ENCODE measurements around the gene CSF1. TPM values are rescaled to one million over a fixed set of nuclear protein-coding genes. Genes with fewer than 3 reads are reported as not detected.

Gene CSF1
- total and polyA plus RNA-seq, 2 experiments from 2014 or later, result 1.4 to 3.5 TPM

DNA sequence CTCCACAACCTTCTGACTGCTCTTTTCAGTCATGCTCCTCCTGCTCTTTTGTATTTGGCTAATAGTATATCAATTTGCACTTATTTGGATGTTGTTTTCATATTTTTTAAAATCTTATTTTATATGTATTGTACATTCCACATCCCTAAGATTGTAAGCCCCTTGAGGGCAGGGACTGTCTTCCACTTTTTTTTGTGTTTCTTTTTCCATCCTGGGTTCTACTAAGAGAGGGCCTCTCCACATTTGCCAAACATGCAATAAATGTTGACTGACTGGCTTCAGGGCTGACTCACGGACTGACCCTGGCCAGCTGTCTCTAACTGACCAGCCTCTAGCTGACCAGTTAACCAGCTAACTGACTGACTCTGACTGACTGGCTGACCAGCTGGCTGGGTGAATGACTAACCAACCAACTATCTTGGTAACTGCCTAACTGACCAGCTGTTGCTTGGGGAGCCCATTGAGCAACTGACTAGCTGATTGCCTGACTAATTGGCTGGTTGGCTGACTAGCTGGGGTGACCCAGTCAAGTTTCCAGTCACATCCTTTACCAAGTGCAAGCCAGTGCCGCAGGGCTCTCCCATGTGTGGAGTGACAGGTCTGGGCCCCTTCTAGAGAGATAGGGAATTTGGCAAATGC lies 16.1 kb downstream of the CSF1 start:
- ATAC-seq, result no peak
- TF ChIP-seq CREB1 (CRISPR knock-in tag; IDR thresholded peaks at IDR 0.05; ENCODE audit: low read depth) (no peak), ETS1 (IDR thresholded peaks at IDR 0.05) (no peak), POLR2AphosphoS5 (IDR thresholded peaks at IDR 0.05; ENCODE audit: low read depth) (no peak), STAT1 (IDR thresholded peaks at IDR 0.05; ENCODE audit: unreplicated experiment) (no peak), ZNF462 (CRISPR knock-in tag; IDR thresholded peaks at IDR 0.05) (no peak), NANOG (IDR thresholded peaks at IDR 0.05; ENCODE audit: borderline replicate concordance) (no peak), ZNF114 (CRISPR knock-in tag; IDR thresholded peaks at IDR 0.05) (no peak), JUNB (IDR thresholded peaks at IDR 0.05; ENCODE audit: unreplicated experiment) (no peak), EZH2phosphoT487 (IDR thresholded peaks at IDR 0.05; ENCODE audit: unreplicated experiment) (no peak), EZH2 (IDR thresholded peaks at IDR 0.05; ENCODE audit: low read depth, unreplicated experiment) (no peak), REST (IDR thresholded peaks at IDR 0.05; ENCODE audit: unreplicated experiment) (no peak), ZNF331 (CRISPR knock-in tag; IDR thresholded peaks at IDR 0.05; ENCODE audit: low read depth) (no peak)
- TF ChIP-seq, protein P1, sequence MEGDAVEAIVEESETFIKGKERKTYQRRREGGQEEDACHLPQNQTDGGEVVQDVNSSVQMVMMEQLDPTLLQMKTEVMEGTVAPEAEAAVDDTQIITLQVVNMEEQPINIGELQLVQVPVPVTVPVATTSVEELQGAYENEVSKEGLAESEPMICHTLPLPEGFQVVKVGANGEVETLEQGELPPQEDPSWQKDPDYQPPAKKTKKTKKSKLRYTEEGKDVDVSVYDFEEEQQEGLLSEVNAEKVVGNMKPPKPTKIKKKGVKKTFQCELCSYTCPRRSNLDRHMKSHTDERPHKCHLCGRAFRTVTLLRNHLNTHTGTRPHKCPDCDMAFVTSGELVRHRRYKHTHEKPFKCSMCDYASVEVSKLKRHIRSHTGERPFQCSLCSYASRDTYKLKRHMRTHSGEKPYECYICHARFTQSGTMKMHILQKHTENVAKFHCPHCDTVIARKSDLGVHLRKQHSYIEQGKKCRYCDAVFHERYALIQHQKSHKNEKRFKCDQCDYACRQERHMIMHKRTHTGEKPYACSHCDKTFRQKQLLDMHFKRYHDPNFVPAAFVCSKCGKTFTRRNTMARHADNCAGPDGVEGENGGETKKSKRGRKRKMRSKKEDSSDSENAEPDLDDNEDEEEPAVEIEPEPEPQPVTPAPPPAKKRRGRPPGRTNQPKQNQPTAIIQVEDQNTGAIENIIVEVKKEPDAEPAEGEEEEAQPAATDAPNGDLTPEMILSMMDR (conservative IDR thresholded peaks at IDR 0.05; ENCODE audit: low read depth in 2 of 2), result no peak
- Histone ChIP-seq H3K27ac (ENCODE audit: low read depth) (no peak overlapping the region), H3K27me3 (ENCODE audit: insufficient read depth) (no peaks in the 10 kb centered on the region), H4K20me1 (replicated peaks; ENCODE audit: insufficient read depth) (no peaks in the 10 kb centered on the region), H3K4me1 (ENCODE audit: insufficient read depth) (peaks cover 10% of the 10 kb centered on the region; the same call in 1 of the 2 replicates), H3K4me2 (no peak overlapping the region), H3K79me2 (replicated peaks; ENCODE audit: insufficient read depth) (no peaks in the 10 kb centered on the region), H3K36me3 (ENCODE audit: insufficient read depth) (no peaks in the 10 kb centered on the region), H3F3A (replicated peaks; ENCODE audit: low read depth) (no peaks in the 10 kb centered on the region), H3K4me3 (no peak overlapping the region), H2AFZ (no peak overlapping the region), H3K9me2 (ENCODE audit: insufficient read depth) (no peaks in the 10 kb centered on the region)
- no peak for DNase-seq (ENCODE audit: low spot score)
- H3K36me3 Mint-ChIP-seq (ENCODE audit: low read depth), result peaks cover 3% of the 10 kb centered on the region; the same call in 1 of the 3 replicates
- peaks cover 18% of the 10 kb centered on the region for H3K4me1 Mint-ChIP-seq
- H3K27me3 Mint-ChIP-seq (ENCODE audit: insufficient read depth, low read depth, poor library complexity), result peaks cover 11% of the 10 kb centered on the region
- H3K9me3 Mint-ChIP-seq, result no peaks in the 10 kb centered on the region; the same call in 2 of the 3 replicates
- no peak overlapping the region for H3K27ac Mint-ChIP-seq
- H3K4me3 Mint-ChIP-seq, result no peak overlapping the region

Measured in GM23338 (cell line).